ENCODE results near the gene LRRC4C. TPM values are rescaled to one million over a fixed set of nuclear protein-coding genes. Genes with fewer than 3 reads are reported as not detected.

LRRC4C gene
- total RNA-seq, 1 experiment from 2014 or later = 0.13 TPM

DNA sequence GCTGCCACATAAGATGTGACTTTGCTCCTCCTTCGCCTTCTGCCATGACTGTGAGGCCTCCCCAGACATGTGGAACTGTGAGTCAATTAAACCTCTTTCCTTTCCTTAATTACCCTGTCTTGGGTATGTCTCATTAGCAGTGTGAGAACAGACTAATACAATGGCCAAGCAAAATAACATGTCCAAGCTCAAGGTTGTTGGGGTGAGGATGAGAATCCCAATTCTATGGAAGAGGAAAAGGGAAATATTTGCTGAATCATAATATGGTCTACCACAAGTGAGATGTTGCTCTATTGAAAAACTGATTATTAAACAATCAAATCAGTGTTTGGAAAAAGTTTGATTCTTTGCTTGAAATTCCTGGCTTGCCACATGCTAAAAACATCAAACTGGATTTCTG lies 48.7 kb upstream of the LRRC4C start:
- TF ChIP-seq, protein P1, sequence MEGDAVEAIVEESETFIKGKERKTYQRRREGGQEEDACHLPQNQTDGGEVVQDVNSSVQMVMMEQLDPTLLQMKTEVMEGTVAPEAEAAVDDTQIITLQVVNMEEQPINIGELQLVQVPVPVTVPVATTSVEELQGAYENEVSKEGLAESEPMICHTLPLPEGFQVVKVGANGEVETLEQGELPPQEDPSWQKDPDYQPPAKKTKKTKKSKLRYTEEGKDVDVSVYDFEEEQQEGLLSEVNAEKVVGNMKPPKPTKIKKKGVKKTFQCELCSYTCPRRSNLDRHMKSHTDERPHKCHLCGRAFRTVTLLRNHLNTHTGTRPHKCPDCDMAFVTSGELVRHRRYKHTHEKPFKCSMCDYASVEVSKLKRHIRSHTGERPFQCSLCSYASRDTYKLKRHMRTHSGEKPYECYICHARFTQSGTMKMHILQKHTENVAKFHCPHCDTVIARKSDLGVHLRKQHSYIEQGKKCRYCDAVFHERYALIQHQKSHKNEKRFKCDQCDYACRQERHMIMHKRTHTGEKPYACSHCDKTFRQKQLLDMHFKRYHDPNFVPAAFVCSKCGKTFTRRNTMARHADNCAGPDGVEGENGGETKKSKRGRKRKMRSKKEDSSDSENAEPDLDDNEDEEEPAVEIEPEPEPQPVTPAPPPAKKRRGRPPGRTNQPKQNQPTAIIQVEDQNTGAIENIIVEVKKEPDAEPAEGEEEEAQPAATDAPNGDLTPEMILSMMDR (conservative IDR thresholded peaks at IDR 0.05) = no peak
- H4K20me1 ChIP-seq (ENCODE audit: control insufficient read depth, insufficient read depth, insufficient read length) = no peaks in the 10 kb centered on the region
- H3K9ac ChIP-seq (ENCODE audit: extremely low read depth, insufficient read length, low read length) = no peak overlapping the region
- WGBS (ENCODE audit: extremely low coverage, insufficient read length, low lambda C conversion rate) = no CpG with 5 or more reads among the region's 1 CpG
- no peak overlapping the region for H4K5ac ChIP-seq (ENCODE audit: insufficient read length, low read depth, low read length)
- Mint-ChIP-seq H3K36me3 (ENCODE audit: insufficient read depth in 1 of 3, low read depth in 3 of 3) (peaks cover 0 to 6% (median 0%) of the 10 kb centered on the region in 3 experiments; a peak in 1 of 7 replicates), H3K4me3 (no peak overlapping the region), H3K9me3 (no peaks in the 10 kb centered on the region), H3K4me1 (peaks cover 20% of the 10 kb centered on the region in 2 experiments), H3K27ac (no peak overlapping the region; a peak in 1 of 7 replicates), H3K27me3 (ENCODE audit: low read depth) (no peaks in the 10 kb centered on the region)
- H2AK5ac ChIP-seq (ENCODE audit: insufficient read length, low read length) = no peak overlapping the region
- no peak overlapping the region for H4K91ac ChIP-seq (ENCODE audit: insufficient read length, low read depth, low read length)
- no peak overlapping the region for H2AFZ ChIP-seq (ENCODE audit: low read length)
- no peak overlapping the region for H3K4me2 ChIP-seq (ENCODE audit: insufficient read depth, insufficient read length, low read length)
- no peak overlapping the region for H4K8ac ChIP-seq (replicated peaks; ENCODE audit: insufficient read length, low read depth, low read length)
- H3K79me2 ChIP-seq (ENCODE audit: insufficient read depth, low read length) = no peaks in the 10 kb centered on the region
- no peaks in the 10 kb centered on the region for H3K79me1 ChIP-seq (ENCODE audit: insufficient read depth, low read depth, low read length, poor library complexity, severe bottlenecking)
- no peak overlapping the region for H2BK5ac ChIP-seq (ENCODE audit: insufficient read length, low read length)
- H3K4me1 ChIP-seq (ENCODE audit: insufficient read depth, low read length) = no peaks in the 10 kb centered on the region
- H3K4ac ChIP-seq (ENCODE audit: low read depth, low read length) = no peak overlapping the region
- H3K9me3 ChIP-seq (ENCODE audit: control insufficient read depth, low read depth, low read length) = no peaks in the 10 kb centered on the region
- DNase-seq = no peak
- H3K23me2 ChIP-seq (ENCODE audit: insufficient read length, low read depth, low read length, poor library complexity, severe bottlenecking) = no peaks in the 10 kb centered on the region
- H3K14ac ChIP-seq (ENCODE audit: insufficient read depth, low read length) = no peak overlapping the region
- no peaks in the 10 kb centered on the region for H3K27me3 ChIP-seq (ENCODE audit: insufficient read depth, low read length)
- H2BK120ac ChIP-seq (ENCODE audit: low read depth, low read length, poor library complexity, severe bottlenecking) = no peak overlapping the region
- no peak overlapping the region for H3K56ac ChIP-seq (ENCODE audit: insufficient read length, low read depth, low read length)
- H3K23ac ChIP-seq (ENCODE audit: insufficient read length, low read depth, low read length) = no peak overlapping the region
- H3K27ac ChIP-seq (ENCODE audit: insufficient read length, low read depth, low read length) = no peak overlapping the region
- no peak overlapping the region for H2BK15ac ChIP-seq (ENCODE audit: low read depth, low read length)
- H2BK12ac ChIP-seq (ENCODE audit: insufficient read length, low read depth, low read length) = no peak overlapping the region
- no peak overlapping the region for H2BK20ac ChIP-seq (ENCODE audit: low read depth, low read length, poor library complexity, severe bottlenecking)
- H3K18ac ChIP-seq (ENCODE audit: insufficient read length, low read depth, low read length) = no peak overlapping the region
- H3T11ph ChIP-seq (ENCODE audit: low read length) = no peak overlapping the region

Data from H9 (cell line).